ENCODE data around the gene GBP3. TPM values are rescaled to one million over a fixed set of nuclear protein-coding genes. Genes with fewer than 3 reads are reported as not detected.

GBP3 gene
- total RNA-seq, 4 donors from 2014 or later: 11.9 to 21.1 (median 16.1) TPM

DNA sequence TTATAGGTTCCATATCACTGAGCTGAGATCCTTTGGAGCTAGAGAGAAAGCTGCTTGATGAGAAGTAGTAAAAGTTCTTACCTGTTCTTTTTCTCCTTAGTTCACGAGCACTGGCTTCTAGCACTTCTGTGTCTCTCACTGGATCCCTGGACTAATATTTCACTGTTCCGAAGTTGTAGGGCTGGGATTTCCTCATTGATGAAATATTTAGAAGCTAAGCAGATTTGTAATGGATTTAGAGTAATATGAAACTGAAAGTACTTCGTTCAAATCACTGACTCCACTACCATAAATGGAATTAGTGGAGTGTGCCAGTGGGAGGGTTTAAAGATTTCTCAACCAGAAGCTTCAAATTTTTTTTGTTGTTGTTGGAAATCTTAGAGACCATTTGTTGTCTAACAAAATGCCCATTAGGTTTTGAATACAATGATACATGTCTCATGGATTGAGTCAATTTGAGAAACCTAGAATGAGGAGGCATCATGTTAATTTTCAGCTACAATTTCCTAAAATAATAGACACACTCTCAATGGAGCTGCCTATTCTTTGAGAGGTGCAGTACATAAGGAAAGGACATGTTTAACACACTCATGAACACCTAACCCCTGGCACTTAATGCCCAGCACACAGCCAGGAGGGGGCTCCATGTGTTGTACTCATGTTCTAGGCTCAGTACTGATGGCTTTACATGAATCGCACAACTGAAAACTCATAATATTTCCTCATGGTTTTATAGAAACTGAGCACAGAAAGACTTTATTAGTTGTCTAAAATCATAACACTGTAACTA is 42.6 kb upstream of the GBP3 start, which contains the start of gene GBP1:
Gene GBP1, minus strand, starts transcription at position 130 of the 790 bp plus-strand sequence. CDS start 1,974 bp downstream, outside the sequence.
- peaks cover 20 to 45% (median 40%) of the 10 kb centered on the region in 4 donors for H3K4me1 ChIP-seq

DNA sequence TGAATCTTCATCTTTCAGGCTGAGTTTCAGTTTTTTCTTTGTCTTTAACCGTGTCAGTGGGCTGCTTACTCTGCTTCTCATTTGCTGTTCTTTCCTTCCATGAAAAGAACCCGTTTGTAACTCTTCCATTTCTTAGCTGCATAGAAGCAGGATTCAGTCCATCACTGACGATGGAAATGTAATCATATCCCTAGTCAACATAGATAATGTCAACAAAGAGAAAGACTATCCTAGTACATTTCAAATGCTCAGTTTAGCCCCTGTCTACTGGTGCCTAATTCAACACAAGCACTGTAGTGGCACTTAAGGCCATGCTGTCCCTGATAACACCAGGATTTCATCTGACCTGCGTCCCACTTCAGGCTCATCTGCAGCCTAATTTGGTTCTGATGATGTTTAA is 42.0 kb upstream of the GBP3 start:
- Histone ChIP-seq H3K27ac (replicated peaks in 1 of 4) (peak overlapping the region; percentile 84 to 86 (median 86)), H3K36me3 (peaks cover 0 to 6% (median 3%) of the 10 kb centered on the region in 4 donors), H3K9me3 (no peaks in the 10 kb centered on the region), H3K4me3 (peak overlapping the region; percentile 56 to 70 (median 63)), H3K4me1 (peaks cover 20 to 47% (median 43%) of the 10 kb centered on the region in 4 donors), H3K27me3 (no peaks in the 10 kb centered on the region)
- no peak for DNase-seq (ENCODE audit: extremely low spot score)
- 4% methylated on average over 4 of the region's 4 CpGs for WGBS
- intact Hi-C loops (cut with DNase I): loop anchor here (5.0 kb wide), 3 partner anchors 42 to 293 kb away; partner anchors contain the start of gene GBP3
- TF ChIP-seq POLR2AphosphoS5 (IDR thresholded peaks at IDR 0.05) (no peak), CTCF (IDR thresholded peaks at IDR 0.05) (no peak), EP300 (IDR thresholded peaks at IDR 0.05) (no peak), POLR2A (IDR thresholded peaks at IDR 0.05; ENCODE audit: low read depth) (no peak)

More for the DNA sequence above, 42.6 kb upstream of the GBP3 start, which contains the start of gene GBP1:
- Histone ChIP-seq H3K27me3 (no peaks in the 10 kb centered on the region), H3K9me3 (no peaks in the 10 kb centered on the region), H3K4me3 (peak within 1 kb of the TSS; percentile 56 to 70 (median 63)), H3K27ac (replicated peaks in 1 of 4) (peak within 1 kb of the TSS; percentile 84 to 86 (median 86)), H3K36me3 (no peaks in the 10 kb centered on the region)
- peak; percentile 13 to 65 for TF ChIP-seq POLR2AphosphoS5 (IDR thresholded peaks at IDR 0.05)
- TF ChIP-seq CTCF (IDR thresholded peaks at IDR 0.05): no peak
- no peak for DNase-seq (ENCODE audit: extremely low spot score)
- intact Hi-C loops (cut with DNase I): no loop called here
- WGBS: 22% methylated on average over 4 of the region's 4 CpGs

GRCh38 chr1:89063094-89063493 is 40.4 kb upstream of the GBP3 start:
- TF ChIP-seq EP300 (IDR thresholded peaks at IDR 0.05) (no peak), CTCF (IDR thresholded peaks at IDR 0.05) (no peak), POLR2AphosphoS5 (IDR thresholded peaks at IDR 0.05) (no peak), POLR2A (IDR thresholded peaks at IDR 0.05; ENCODE audit: low read depth) (no peak)
- peak overlapping the region in 3 of 4 donors; percentile 56 to 70 (median 65) for H3K4me3 ChIP-seq

DNA sequence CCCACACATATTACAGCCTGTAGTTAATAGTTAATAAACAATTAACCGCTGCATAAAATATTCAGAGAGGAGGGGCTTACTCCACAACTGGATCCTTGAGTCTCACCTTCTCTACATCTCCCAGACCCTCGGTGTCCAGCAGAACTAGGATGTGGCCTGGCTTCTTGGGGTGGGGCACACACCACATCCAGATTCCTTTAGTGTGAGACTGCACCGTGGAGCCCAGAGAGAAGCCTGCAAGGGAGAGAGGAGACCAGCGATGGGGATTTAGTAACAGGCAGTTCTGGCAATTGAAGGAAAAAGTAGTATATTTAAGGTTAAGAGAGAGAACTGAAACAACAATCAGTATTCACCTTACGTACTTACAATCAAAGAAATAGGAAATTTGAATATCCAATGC is 37.4 kb upstream of the GBP3 start:
- DNase-seq (ENCODE audit: extremely low spot score): no peak
- TF ChIP-seq POLR2AphosphoS5 (IDR thresholded peaks at IDR 0.05) (no peak), EP300 (IDR thresholded peaks at IDR 0.05) (no peak), POLR2A (IDR thresholded peaks at IDR 0.05; ENCODE audit: low read depth) (no peak), CTCF (IDR thresholded peaks at IDR 0.05) (no peak)
- Histone ChIP-seq H3K4me1 (peaks cover 20 to 38% (median 38%) of the 10 kb centered on the region in 4 donors), H3K9me3 (no peaks in the 10 kb centered on the region), H3K27ac (replicated peaks in 1 of 4) (no peak overlapping the region), H3K36me3 (peaks cover 35 to 49% (median 44%) of the 10 kb centered on the region in 4 donors), H3K27me3 (no peaks in the 10 kb centered on the region), H3K4me3 (no peak overlapping the region)
- intact Hi-C loops (cut with DNase I): loop anchor here (5.0 kb wide), 3 partner anchors 38 to 297 kb away; partner anchors contain the start of gene GBP3
- WGBS: 94% methylated on average over 5 of the region's 5 CpGs

More at GRCh38 chr1:89063094-89063493, 40.4 kb upstream of the GBP3 start:
- 76% methylated on average over 3 of the region's 3 CpGs for WGBS
- no peaks in the 10 kb centered on the region for H3K9me3 ChIP-seq
- intact Hi-C loops (cut with DNase I): loop anchor here (5.0 kb wide), 3 partner anchors 41 to 294 kb away; partner anchors contain the start of gene GBP3
- H3K4me1 ChIP-seq: peaks cover 20 to 47% (median 43%) of the 10 kb centered on the region in 4 donors
- peak overlapping the region; percentile 84 to 86 (median 86) for H3K27ac ChIP-seq (replicated peaks in 1 of 4)
- no peaks in the 10 kb centered on the region for H3K27me3 ChIP-seq
- DNase-seq (ENCODE audit: extremely low spot score): no peak
- H3K36me3 ChIP-seq: peaks cover 10 to 20% (median 16%) of the 10 kb centered on the region in 4 donors
